AG10803 (cell line): ENCODE measurements around the gene OR2A42.
"Not testable (repeated sequence)": the region's sequence is repeated elsewhere in the genome, so short reads cannot be mapped to it uniquely, and the experiment has no call there.

Source experiments
- DNase-seq: peaks from one replicate; pipeline ENCODE4 v3.0.0; 2010; ENCODE audit warnings: low read depth
- H3K4me3 ChIP-seq: 2 replicates; pipeline ENCODE4 v1.5.1; 2011; ENCODE audit warnings: mild to moderate bottlenecking, low read length, control low read depth

The OR2A42 gene

DNA sequence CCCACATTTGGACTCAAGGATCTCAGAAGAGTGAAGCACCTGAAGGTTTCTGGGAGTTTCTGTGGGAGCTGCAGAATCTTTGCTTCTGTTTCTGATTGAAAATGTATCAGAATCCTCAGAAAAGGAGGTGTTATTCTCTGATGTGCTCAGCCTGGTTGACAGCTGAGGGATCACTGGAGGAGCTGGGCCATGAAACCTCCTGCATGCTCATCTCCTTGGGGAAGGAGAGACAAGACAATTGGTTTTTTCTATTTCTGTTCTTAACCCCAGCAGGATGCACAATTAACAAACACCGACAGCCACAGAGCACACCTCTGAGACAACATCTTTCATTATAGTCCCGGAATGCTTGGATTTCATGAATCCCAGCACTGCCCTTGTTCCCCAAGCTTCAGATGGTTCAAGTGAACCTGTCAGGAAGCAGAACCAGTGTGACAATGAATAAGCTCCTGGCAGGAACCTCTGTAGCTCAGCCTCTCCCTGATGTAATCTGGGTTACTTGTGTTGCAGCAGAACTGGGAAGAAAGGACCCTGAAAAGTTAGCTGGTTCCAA, 799 bp downstream of the OR2A42 start:
- DNase-seq, H3K4me3 ChIP-seq: not testable (repeated sequence)

DNA sequence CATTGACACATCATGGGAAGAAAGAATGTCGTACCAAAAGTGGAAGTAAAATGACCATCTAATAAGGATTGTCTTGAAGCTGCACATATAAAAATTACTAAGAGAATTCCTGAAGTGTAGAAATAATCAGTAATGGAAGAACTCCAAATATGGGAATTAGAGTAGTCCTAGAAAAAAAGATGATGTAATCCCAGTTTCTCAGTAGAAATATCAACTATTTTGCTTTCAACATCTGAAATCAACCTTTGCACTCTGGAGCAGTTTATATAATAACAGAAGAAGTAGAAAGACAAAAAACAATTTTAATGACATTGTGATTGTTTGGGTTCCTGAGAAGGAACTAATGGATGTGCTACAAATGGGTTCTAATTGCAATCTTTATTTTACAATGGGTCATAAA, 6.4 kb downstream of the OR2A42 start:
- H3K4me3 ChIP-seq, DNase-seq: not testable (repeated sequence)

DNA sequence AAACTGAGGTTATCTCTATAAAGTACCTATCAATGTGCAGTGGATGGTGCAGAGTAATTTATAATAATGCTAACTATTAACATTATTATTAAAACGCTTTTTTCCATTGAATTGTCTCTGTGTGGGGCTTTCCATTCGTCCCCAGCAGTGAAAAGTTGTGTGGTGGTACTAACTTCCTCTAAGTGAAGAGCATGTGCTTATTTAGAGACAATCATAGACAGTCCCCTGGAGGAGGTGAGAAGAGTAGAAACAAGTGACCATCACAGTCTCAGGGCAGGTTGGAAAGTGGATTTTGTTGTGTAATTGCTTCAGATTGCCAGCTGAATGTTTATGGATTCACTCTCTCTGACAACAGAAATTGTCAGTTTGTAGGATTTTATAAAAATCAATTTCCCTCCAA, 8.4 kb downstream of the OR2A42 start:
- DNase-seq, H3K4me3 ChIP-seq: not testable (repeated sequence)

DNA sequence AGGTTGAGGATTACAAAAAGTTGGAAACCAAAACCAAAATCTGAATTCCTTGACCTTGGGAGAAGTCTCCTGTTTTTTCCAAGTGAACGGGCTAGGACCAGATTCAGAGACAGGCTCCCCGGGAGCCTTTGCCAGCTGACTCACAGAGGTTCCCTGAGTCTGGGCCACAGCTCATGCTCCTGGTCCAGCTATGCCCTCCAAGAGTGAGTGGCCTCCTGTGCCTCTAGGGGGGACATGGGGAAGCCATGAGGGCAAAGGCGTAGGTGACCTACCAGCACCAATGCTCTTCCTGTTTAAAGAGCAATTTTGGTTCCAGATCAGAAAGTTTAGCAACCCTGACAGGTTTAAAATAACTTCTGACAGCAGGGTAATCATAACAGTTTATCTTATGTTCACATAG, 10.6 kb downstream of the OR2A42 start:
- H3K4me3 ChIP-seq, DNase-seq: not testable (repeated sequence)

- DNase-seq: peak; percentile 1
Measured at GRCh38 chr7:144226866-144227265, 12.5 kb downstream of the OR2A42 start.

DNA sequence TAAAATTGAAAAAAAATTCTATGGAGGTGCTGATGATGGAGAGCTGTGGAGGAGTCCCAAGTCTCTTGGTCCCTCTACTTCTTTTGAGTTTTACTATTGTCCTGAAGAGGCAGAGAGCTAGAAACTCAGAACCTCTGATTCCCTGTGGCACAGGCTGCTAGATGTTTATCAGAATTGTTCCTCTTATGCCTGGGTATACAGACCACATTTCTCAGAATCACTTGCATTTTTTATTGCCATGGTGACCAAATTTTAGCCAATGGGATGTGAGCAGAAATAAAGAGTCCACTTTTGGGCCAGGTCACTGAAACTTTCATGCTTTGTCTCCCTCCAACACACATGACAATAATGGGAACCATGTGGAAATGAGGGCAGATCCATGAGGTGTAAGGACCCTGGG, 15.7 kb downstream of the OR2A42 start:
- not testable (repeated sequence) for DNase-seq, H3K4me3 ChIP-seq

More at GRCh38 chr7:144226866-144227265, 12.5 kb downstream of the OR2A42 start:
- H3K4me3 ChIP-seq: not testable (repeated sequence)

- not testable (repeated sequence) for DNase-seq, H3K4me3 ChIP-seq
Measured at GRCh38 chr7:144220531-144220930, 18.9 kb downstream of the OR2A42 start.

DNA sequence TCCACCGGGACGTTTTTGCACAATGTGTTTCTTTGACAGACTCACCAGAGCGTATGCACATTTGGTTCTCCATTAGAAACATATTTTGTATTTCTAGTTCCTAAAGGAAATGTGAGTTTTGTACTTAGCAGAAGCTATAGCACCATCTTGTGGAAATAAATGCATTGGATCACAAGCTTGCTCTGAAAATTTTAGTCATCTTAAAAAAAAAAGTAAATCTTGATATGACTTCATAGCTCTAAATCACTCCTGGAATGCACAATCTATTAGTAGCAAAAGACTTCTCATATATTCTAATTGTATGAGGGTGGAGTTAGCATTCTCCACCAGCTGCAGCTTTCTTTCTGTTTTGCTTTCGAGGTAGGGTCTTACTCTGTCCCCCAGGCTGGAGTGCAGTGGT, 20.3 kb downstream of the OR2A42 start:
- H3K4me3 ChIP-seq, DNase-seq: not testable (repeated sequence)

DNA sequence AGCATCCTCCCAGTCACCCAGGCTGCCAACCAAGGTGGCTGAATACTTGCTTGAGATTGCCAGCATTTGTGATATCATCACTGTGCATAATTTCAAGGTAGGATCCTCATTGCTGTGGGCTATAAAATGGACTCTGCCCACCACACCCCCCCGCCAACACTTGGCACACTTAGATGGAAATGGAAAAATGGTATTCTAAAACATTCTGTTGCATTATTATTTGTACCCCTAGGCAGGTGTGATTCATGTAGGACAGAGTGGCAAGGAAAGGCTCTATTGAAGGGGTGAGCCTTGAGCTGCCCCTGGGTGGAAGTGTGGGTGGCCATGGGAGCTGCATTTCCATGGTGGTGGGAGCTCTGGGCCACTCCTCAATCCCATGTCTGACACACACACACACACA, 20.8 kb downstream of the OR2A42 start:
- H3K4me3 ChIP-seq, DNase-seq: not testable (repeated sequence)

DNA sequence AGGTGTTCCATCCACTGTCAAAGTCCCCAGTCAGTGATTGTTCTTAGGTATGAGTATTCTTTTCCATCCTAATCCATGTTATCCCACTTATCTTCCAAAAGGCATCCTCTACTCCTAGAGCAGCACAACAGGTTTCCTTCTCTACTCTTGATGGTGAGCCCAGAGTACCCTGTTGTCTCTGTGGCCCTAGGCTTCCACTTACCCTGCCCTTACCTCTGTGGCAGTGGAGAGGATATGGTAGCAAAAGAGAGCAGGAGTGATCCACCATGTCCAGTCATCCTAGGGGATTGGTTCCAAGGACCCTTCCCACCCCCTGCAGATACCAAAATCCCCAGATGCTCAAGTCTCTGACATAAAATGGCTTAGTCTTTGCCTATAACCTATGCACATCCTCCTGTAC, 22.2 kb downstream of the OR2A42 start:
- not testable (repeated sequence) for DNase-seq

GRCh38 chr7:144205306-144205705, 34.1 kb downstream of the OR2A42 start:
- not testable (repeated sequence) for H3K4me3 ChIP-seq, DNase-seq

More for the DNA sequence above, 22.2 kb downstream of the OR2A42 start:
- H3K4me3 ChIP-seq: not testable (repeated sequence)

- H3K4me3 ChIP-seq, DNase-seq: not testable (repeated sequence)
Measured at GRCh38 chr7:144203086-144203485, 36.3 kb downstream of the OR2A42 start.

- DNase-seq, H3K4me3 ChIP-seq: not testable (repeated sequence)
Measured at GRCh38 chr7:144201978-144202377, 37.4 kb downstream of the OR2A42 start.

- H3K4me3 ChIP-seq, DNase-seq: not testable (repeated sequence)
Measured at GRCh38 chr7:144198934-144199333, 40.5 kb downstream of the OR2A42 start.

- H3K4me3 ChIP-seq, DNase-seq: not testable (repeated sequence)
Measured at GRCh38 chr7:144195212-144195872, 44.1 kb downstream of the OR2A42 start, which contains the start of gene ARHGEF35. Gene ARHGEF35 (minus strand): TSS chr7:144195833. CDS start chr7:144188383, 7,450 bp downstream.

GRCh38 chr7:144194453-144194852, 45.0 kb downstream of the OR2A42 start:
- DNase-seq, H3K4me3 ChIP-seq: not testable (repeated sequence)

DNA sequence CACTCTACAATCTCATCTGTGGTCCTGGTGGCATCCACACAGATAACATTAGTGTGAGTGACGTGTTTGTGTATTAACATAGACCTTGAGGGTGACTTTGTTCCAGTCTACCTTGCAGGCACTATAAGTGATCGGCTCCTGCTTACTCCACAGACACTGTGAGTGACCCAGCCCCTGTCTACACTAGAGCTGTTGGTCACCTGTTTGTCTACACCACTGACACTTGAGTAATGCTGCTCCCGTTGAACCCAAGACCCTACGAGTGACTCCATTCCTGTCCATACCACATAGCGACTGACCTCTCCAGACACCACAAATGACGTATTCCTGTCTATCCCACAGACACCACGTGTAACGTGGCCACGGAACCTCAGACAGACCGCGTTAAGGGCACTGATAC, 45.6 kb downstream of the OR2A42 start:
- not testable (repeated sequence) for H3K4me3 ChIP-seq, DNase-seq

DNA sequence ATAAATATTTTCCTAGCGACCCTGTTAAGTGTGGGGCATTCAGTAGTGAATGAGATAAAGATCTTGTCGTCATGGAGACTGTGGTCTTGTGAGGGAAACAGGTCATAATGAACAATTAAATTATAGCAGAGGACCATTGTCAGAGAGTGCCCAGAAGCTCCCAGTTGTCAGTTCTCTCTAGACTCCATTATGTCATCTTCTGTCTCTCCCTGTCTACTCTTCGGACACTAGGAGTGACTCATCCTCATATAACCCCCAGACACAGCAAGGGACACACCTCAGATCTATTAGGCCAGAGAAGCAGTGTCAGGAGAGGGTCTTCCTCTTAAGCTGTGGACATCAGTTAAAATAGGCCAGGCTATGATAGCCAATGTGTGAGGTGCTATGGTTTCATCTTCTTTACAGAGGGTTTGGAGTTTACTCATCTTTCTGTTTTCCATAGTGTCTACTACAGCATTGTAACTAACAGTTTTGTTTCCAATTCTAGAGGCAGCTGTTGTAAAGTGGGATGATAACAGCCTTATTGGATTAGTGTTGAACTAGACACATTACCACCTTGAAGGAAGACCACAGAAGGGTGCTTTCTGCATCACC, 50.7 kb downstream of the OR2A42 start:
- not testable (repeated sequence) for DNase-seq, H3K4me3 ChIP-seq

DNA sequence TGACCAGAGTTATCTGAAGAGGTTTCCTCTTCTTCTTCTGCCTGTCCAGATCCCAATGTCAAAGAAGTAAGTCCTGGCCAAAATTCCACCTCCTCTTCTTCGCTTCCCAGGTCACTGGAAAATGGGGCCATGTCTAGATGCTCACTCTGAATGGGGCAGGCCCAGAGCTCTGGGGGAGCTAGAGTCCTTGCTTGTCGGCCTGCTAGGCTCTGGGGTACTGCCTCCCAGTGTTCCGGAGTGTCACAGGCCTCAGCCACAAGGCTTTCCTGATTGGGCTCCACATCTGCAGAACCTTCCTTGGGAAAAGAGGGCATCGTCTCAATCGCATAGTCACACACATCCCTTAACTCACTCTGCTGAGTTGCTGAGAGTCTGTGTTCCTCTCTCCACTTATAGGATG, 51.6 kb downstream of the OR2A42 start:
- DNase-seq, H3K4me3 ChIP-seq: not testable (repeated sequence)

DNA sequence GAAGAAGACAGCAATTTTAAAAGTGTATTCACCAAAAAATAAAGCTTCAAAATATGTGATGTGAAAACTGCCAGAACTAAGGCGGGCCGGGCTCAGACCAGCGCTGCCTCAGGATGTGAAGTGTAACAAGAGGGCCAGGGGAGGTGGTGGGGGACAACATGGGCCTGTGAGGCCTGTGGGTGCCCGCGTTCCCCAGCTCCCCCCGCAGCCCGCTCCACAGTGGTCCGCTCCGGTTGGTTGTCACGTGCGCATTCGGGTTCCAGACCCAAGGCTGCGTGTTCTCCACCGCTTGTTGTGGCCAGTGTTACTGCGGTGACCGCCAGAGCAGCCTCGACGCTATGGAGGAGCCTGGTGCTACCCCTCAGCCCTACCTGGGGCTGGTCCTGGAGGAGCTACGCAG, 56.2 kb downstream of the OR2A42 start, which contains the start of gene CTAGE4:
TSS of gene CTAGE4 (plus strand) at position 301 of the 400 bp plus-strand sequence. CDS start at position 339, 38 bp downstream.
- not testable (repeated sequence) for H3K4me3 ChIP-seq, DNase-seq

DNA sequence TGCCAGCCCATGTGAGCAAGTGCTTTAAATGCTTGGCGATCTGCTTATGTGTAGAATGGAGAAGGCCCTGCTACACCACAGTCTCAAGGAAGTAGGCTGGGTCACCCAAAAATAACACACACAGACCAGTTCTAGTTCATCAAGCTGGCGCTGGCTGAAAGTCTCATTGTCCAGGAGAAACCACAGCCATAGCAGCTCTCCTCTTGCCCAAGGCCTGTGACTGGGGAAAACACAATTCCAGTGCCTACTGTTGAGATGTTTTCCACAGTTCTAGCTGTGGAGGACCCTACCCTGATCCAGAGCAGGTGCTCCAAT, 60.3 kb downstream of the OR2A42 start:
- not testable (repeated sequence) for DNase-seq, H3K4me3 ChIP-seq
